ENCODE measurements around the gene YPEL4. TPM values are rescaled to one million over a fixed set of nuclear protein-coding genes. Genes with fewer than 3 reads are reported as not detected.
A peak's percentile ranks its signal among the peaks of the same experiment; 100 is the strongest.

The YPEL4 gene
- total RNA-seq, 5 donors from 2014 or later (not counting 1 experiment from before 2014, with no cell fraction given), result 1.8 to 13.5 (median 11.1) TPM

- H3K36me3 ChIP-seq (ENCODE audit: control insufficient read depth in 2 of 2, extremely low read depth in 1 of 2, insufficient read depth in 1 of 2, low read length in 1 of 2), result no peaks in the 10 kb centered on the region
- H3K27ac ChIP-seq (ENCODE audit: low read length), result no peak overlapping the region
- peak overlapping the region; percentile 83 to 89 (median 87) for H3K4me3 Mint-ChIP-seq
- POLR2A ChIA-PET, result no interaction called here
- peak overlapping the region in 1 of 2 donors; percentile 10 for H3K4me3 ChIP-seq (ENCODE audit: control insufficient read depth in 1 of 2, extremely low read depth in 1 of 2, low read length in 1 of 2)
- peak overlapping the region in 1 of 2 donors; percentile 87 for H3K27ac Mint-ChIP-seq
- CTCF ChIA-PET, result interaction anchor here (0.6 to 1.2 kb wide), 3 partner anchors 9 to 131 kb away, joined by 3 to 5 read pairs (median 4); partner anchors contain the start of genes CLP1 (in 1 of the 2) and UBE2L6 (in 1 of the 2)
- 45% methylated on average over 11 of the region's 13 CpGs for WGBS (ENCODE audit: insufficient coverage)
- H3K4me1 ChIP-seq (ENCODE audit: control insufficient read depth in 1 of 2, extremely low read depth in 1 of 2, insufficient read depth in 2 of 2, low read length in 2 of 2), result peaks cover 28 to 50% of the 10 kb centered on the region in 2 experiments
- no peaks in the 10 kb centered on the region for H3K9me3 Mint-ChIP-seq
- no peak for ATAC-seq (replicated peaks in 1 of 4)
- peaks cover 9 to 55% of the 10 kb centered on the region in 2 experiments for H3K27me3 ChIP-seq (replicated peaks in 1 of 2; ENCODE audit: control insufficient read depth in 2 of 2, extremely low read depth in 1 of 2, insufficient read depth in 2 of 2, low read length in 1 of 2)
- peaks cover 32 to 55% of the 10 kb centered on the region in 2 donors for H3K27me3 Mint-ChIP-seq
- H3K9me3 ChIP-seq, result no peaks in the 10 kb centered on the region
- no peaks in the 10 kb centered on the region for H3K36me3 Mint-ChIP-seq
- H3K4me1 Mint-ChIP-seq, result peaks cover 44 to 64% (median 55%) of the 10 kb centered on the region in 3 donors
- DNase-seq, result peak in 1 of 35 experiments; percentile 22
Observed at GRCh38 chr11:57647960-57648800, 1.5 kb downstream of the YPEL4 start.

GRCh38 chr11:57647372-57647771, 2.3 kb downstream of the YPEL4 start:
- ChIA-PET POLR2A (no interaction called here), CTCF (interaction anchor here (0.5 to 0.9 kb wide), 3 partner anchors 15 to 1902 kb away, joined by 4 to 6 read pairs (median 5); partner anchors contain the start of gene CTNND1 (in 1 of the 2))
- H3K27me3 Mint-ChIP-seq, result peaks cover 32 to 58% of the 10 kb centered on the region in 2 donors
- H3K27ac Mint-ChIP-seq, result no peak overlapping the region
- no peak overlapping the region for H3K27ac ChIP-seq (ENCODE audit: low read length)
- 29% methylated on average over 10 of the region's 10 CpGs for WGBS (ENCODE audit: insufficient coverage)
- no peaks in the 10 kb centered on the region for H3K36me3 ChIP-seq (ENCODE audit: control insufficient read depth in 2 of 2, extremely low read depth in 1 of 2, insufficient read depth in 1 of 2, low read length in 1 of 2)
- no peaks in the 10 kb centered on the region for H3K9me3 ChIP-seq
- peaks cover 9 to 55% of the 10 kb centered on the region in 2 experiments for H3K27me3 ChIP-seq (replicated peaks in 1 of 2; ENCODE audit: control insufficient read depth in 2 of 2, extremely low read depth in 1 of 2, insufficient read depth in 2 of 2, low read length in 1 of 2)
- peaks cover 39 to 59% (median 47%) of the 10 kb centered on the region in 3 donors for H3K4me1 Mint-ChIP-seq
- H3K36me3 Mint-ChIP-seq, result no peaks in the 10 kb centered on the region
- H3K9me3 Mint-ChIP-seq, result no peaks in the 10 kb centered on the region
- DNase-seq (no peak), ATAC-seq (replicated peaks in 1 of 4) (no peak)
- peaks cover 28 to 48% of the 10 kb centered on the region in 2 experiments for H3K4me1 ChIP-seq (ENCODE audit: control insufficient read depth in 1 of 2, extremely low read depth in 1 of 2, insufficient read depth in 2 of 2, low read length in 2 of 2)
- H3K4me3 ChIP-seq (ENCODE audit: control insufficient read depth in 1 of 2, extremely low read depth in 1 of 2, low read length in 1 of 2), result no peak overlapping the region
- H3K4me3 Mint-ChIP-seq, result peak overlapping the region in 1 of 3 donors; percentile 66

GRCh38 chr11:57646799-57647303, 2.9 kb downstream of the YPEL4 start:
- POLR2A ChIA-PET, result no interaction called here
- DNase-seq, result peak in 1 of 35 experiments; percentile 19
- no peak overlapping the region for H3K27ac Mint-ChIP-seq

DNA sequence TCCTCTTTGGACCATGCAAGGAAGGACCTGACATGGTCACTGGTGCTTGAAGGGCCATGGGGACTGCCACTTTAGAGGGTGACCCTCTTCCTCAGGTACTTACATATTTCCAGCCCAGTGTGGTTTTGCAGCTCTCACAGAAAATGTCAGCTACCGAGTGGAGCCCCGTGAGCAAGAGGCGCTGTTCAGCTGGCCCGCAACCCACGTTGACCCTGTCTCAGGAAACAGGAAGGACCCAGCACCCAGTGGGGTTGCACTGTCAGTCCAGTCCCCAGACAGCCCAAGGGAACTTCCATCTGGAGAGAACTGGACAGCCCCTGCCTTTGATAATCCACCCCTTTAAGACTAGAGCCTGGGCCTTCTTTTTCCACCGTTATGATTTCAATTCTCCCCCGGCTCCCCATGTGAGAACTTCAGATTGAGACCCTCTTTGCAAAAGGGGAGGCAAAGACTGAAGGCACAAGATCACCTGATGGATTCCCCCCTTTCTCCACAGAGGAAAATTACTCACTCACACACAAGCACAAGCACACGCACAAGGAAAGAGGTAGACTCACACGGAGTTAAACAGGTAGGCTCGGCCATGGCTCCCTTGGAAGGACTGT, 3.4 kb downstream of the YPEL4 start:
- H3K27ac ChIP-seq (ENCODE audit: low read length), result no peak overlapping the region
- peaks cover 28 to 43% of the 10 kb centered on the region in 2 experiments for H3K4me1 ChIP-seq (ENCODE audit: control insufficient read depth in 1 of 2, extremely low read depth in 1 of 2, insufficient read depth in 2 of 2, low read length in 2 of 2)
- DNase-seq (no peak), ATAC-seq (replicated peaks in 1 of 4) (no peak)
- peaks cover 9 to 55% of the 10 kb centered on the region in 2 experiments for H3K27me3 ChIP-seq (replicated peaks in 1 of 2; ENCODE audit: control insufficient read depth in 2 of 2, extremely low read depth in 1 of 2, insufficient read depth in 2 of 2, low read length in 1 of 2)
- no peak overlapping the region for H3K4me3 ChIP-seq (ENCODE audit: control insufficient read depth in 1 of 2, extremely low read depth in 1 of 2, low read length in 1 of 2)
- POLR2A ChIA-PET, result no interaction called here
- H3K36me3 Mint-ChIP-seq, result no peaks in the 10 kb centered on the region
- no peaks in the 10 kb centered on the region for H3K9me3 Mint-ChIP-seq
- CTCF ChIA-PET, result interaction anchor here in 1 of 2 donors (0.6 kb wide), 1 partner anchor 80 kb away, joined by 6 read pairs; no protein-coding TSS in a partner anchor
- H3K27ac Mint-ChIP-seq, result no peak overlapping the region
- H3K4me3 Mint-ChIP-seq, result peak overlapping the region in 1 of 3 donors; percentile 66
- H3K36me3 ChIP-seq (ENCODE audit: control insufficient read depth in 2 of 2, extremely low read depth in 1 of 2, insufficient read depth in 1 of 2, low read length in 1 of 2), result no peaks in the 10 kb centered on the region
- peaks cover 39 to 55% (median 47%) of the 10 kb centered on the region in 3 donors for H3K4me1 Mint-ChIP-seq
- no peaks in the 10 kb centered on the region for H3K9me3 ChIP-seq
- 42% methylated on average over 7 of the region's 10 CpGs for WGBS (ENCODE audit: insufficient coverage)
- H3K27me3 Mint-ChIP-seq, result peaks cover 32 to 58% of the 10 kb centered on the region in 2 donors

More at GRCh38 chr11:57646799-57647303, 2.9 kb downstream of the YPEL4 start:
- Histone ChIP-seq H3K27ac (ENCODE audit: low read length) (no peak overlapping the region), H3K36me3 (ENCODE audit: control insufficient read depth in 2 of 2, extremely low read depth in 1 of 2, insufficient read depth in 1 of 2, low read length in 1 of 2) (no peaks in the 10 kb centered on the region), H3K4me1 (ENCODE audit: control insufficient read depth in 1 of 2, extremely low read depth in 1 of 2, insufficient read depth in 2 of 2, low read length in 2 of 2) (peaks cover 28 to 43% of the 10 kb centered on the region in 2 experiments), H3K27me3 (replicated peaks in 1 of 2; ENCODE audit: control insufficient read depth in 2 of 2, extremely low read depth in 1 of 2, insufficient read depth in 2 of 2, low read length in 1 of 2) (peaks cover 9 to 55% of the 10 kb centered on the region in 2 experiments), H3K9me3 (no peaks in the 10 kb centered on the region), H3K4me3 (ENCODE audit: control insufficient read depth in 1 of 2, extremely low read depth in 1 of 2, low read length in 1 of 2) (no peak overlapping the region)
- H3K36me3 Mint-ChIP-seq, result no peaks in the 10 kb centered on the region
- 36% methylated on average over 17 of the region's 23 CpGs for WGBS (ENCODE audit: insufficient coverage)
- ATAC-seq (replicated peaks in 1 of 4), result no peak
- peaks cover 32 to 58% of the 10 kb centered on the region in 2 donors for H3K27me3 Mint-ChIP-seq
- H3K4me3 Mint-ChIP-seq, result peak overlapping the region in 1 of 3 donors; percentile 66
- peaks cover 39 to 55% (median 47%) of the 10 kb centered on the region in 3 donors for H3K4me1 Mint-ChIP-seq
- CTCF ChIA-PET, result interaction anchor here (0.5 to 0.9 kb wide), 3 partner anchors 15 to 1903 kb away, joined by 4 to 6 read pairs (median 5); partner anchors contain the start of gene CTNND1 (in 1 of the 2)
- no peaks in the 10 kb centered on the region for H3K9me3 Mint-ChIP-seq

DNA sequence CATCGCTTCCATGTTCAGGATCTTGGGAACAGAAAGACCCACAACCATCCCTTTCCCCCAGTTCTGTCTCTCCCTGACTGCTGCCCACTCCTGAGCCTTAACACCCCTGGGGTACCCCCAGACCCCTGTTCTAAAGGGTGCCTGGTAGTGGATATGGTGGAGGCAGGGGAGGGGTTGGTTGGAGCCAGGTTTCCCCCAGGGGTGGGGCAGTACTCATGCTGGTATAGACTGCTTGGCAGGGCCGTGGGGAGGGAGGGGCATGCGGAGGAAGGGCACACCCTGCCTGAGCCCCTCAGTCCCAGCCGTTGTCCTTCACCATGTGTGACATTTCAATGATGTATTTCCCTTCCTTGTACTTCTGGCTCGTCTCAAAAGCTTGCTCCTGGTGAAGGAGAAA, 4.0 kb downstream of the YPEL4 start:
- H3K36me3 Mint-ChIP-seq, result no peaks in the 10 kb centered on the region
- no peaks in the 10 kb centered on the region for H3K9me3 Mint-ChIP-seq
- ChIA-PET POLR2A (no interaction called here), CTCF (interaction anchor here in 1 of 2 donors (0.6 to 2.3 kb wide), 2 partner anchors 77 to 80 kb away, joined by 6 to 25 read pairs; partner anchors contain the start of gene UBE2L6)
- peaks cover 9 to 55% of the 10 kb centered on the region in 2 experiments for H3K27me3 ChIP-seq (replicated peaks in 1 of 2; ENCODE audit: control insufficient read depth in 2 of 2, extremely low read depth in 1 of 2, insufficient read depth in 2 of 2, low read length in 1 of 2)
- ATAC-seq (replicated peaks in 1 of 4) (no peak), DNase-seq (no peak)
- no peak overlapping the region for H3K27ac ChIP-seq (ENCODE audit: low read length)
- H3K4me1 ChIP-seq (ENCODE audit: control insufficient read depth in 1 of 2, extremely low read depth in 1 of 2, insufficient read depth in 2 of 2, low read length in 2 of 2), result peaks cover 28 to 43% of the 10 kb centered on the region in 2 experiments
- peaks cover 39 to 50% (median 45%) of the 10 kb centered on the region in 3 donors for H3K4me1 Mint-ChIP-seq
- H3K9me3 ChIP-seq, result no peaks in the 10 kb centered on the region
- H3K36me3 ChIP-seq (ENCODE audit: control insufficient read depth in 2 of 2, extremely low read depth in 1 of 2, insufficient read depth in 1 of 2, low read length in 1 of 2), result no peaks in the 10 kb centered on the region
- H3K4me3 Mint-ChIP-seq, result no peak overlapping the region
- 55% methylated on average over 2 of the region's 5 CpGs for WGBS (ENCODE audit: insufficient coverage)
- no peak overlapping the region for H3K4me3 ChIP-seq (ENCODE audit: control insufficient read depth in 1 of 2, extremely low read depth in 1 of 2, low read length in 1 of 2)
- peaks cover 32 to 58% of the 10 kb centered on the region in 2 donors for H3K27me3 Mint-ChIP-seq
- peak overlapping the region in 1 of 2 donors; percentile 46 for H3K27ac Mint-ChIP-seq
